Trophoblast cell (in vitro differentiated cells and primary cell): ENCODE results near the gene C3.

Source experiments
- DNase-seq, 2 donors: peaks; one replicate each; pipeline ENCODE4 v3.0.0-alpha.2; 2016
- H2AFZ ChIP-seq: 2 replicates; pipeline ENCODE4 v1.6.1; 2013; ENCODE audit warnings: low read length, moderate library complexity, mild to moderate bottlenecking; ENCODE audit not compliant: insufficient read depth, poor library complexity
- H2AK5ac ChIP-seq: 2 replicates; pipeline ENCODE4 v1.6.1; 2013; ENCODE audit warnings: mild to moderate bottlenecking, low read length
- H2BK120ac ChIP-seq: 2 replicates; pipeline ENCODE4 v1.6.1; 2013; ENCODE audit warnings: low read length, mild to moderate bottlenecking, moderate library complexity; ENCODE audit not compliant: insufficient read depth, poor library complexity
- H2BK12ac ChIP-seq: 2 replicates; pipeline ENCODE4 v1.6.1; 2013; ENCODE audit warnings: mild to moderate bottlenecking, low read length, moderate library complexity
- H2BK5ac ChIP-seq: 2 replicates; pipeline ENCODE4 v1.6.1; 2013; ENCODE audit warnings: low read length, low read depth, moderate library complexity, mild to moderate bottlenecking; ENCODE audit not compliant: poor library complexity
- H3K14ac ChIP-seq: 2 replicates; pipeline ENCODE4 v1.6.1; 2013; ENCODE audit warnings: mild to moderate bottlenecking, low read length
- H3K18ac ChIP-seq: 2 replicates; pipeline ENCODE4 v1.6.1; 2013; ENCODE audit warnings: mild to moderate bottlenecking, low read length
- H3K23ac ChIP-seq: 2 replicates; pipeline ENCODE4 v1.6.1; 2013; ENCODE audit warnings: low read length
- H3K27ac ChIP-seq: 2 replicates; pipeline ENCODE4 v1.5.1; 2013; ENCODE audit warnings: low read depth, mild to moderate bottlenecking, inconsistent platforms, low read length, moderate library complexity
- H3K27me3 ChIP-seq: 2 replicates; pipeline ENCODE4 v1.6.1; 2013; ENCODE audit warnings: inconsistent platforms, mild to moderate bottlenecking, low read length, moderate library complexity; ENCODE audit not compliant: insufficient read depth
- H3K36me3 ChIP-seq, 2 experiments: 1 replicate in 1 of 2; 2 replicates in 1 of 2; pipeline ENCODE4 v1.6.1; 2013; ENCODE audit warnings: low read length in 2 of 2, mild to moderate bottlenecking in 2 of 2, moderate library complexity in 1 of 2; ENCODE audit not compliant: insufficient read depth in 2 of 2, control insufficient read depth in 1 of 2
- H3K4ac ChIP-seq: 2 replicates; pipeline ENCODE4 v1.6.1; 2013; ENCODE audit warnings: low read depth, mild to moderate bottlenecking, low read length, moderate library complexity
- H3K4me1 ChIP-seq, 2 experiments: 1 replicate in 1 of 2; 2 replicates in 1 of 2; pipeline ENCODE4 v1.6.1; 2013; ENCODE audit warnings: low read length in 2 of 2, mild to moderate bottlenecking in 2 of 2, moderate library complexity in 1 of 2; ENCODE audit not compliant: insufficient read depth in 2 of 2, control insufficient read depth in 1 of 2
- H3K4me2 ChIP-seq: 2 replicates; pipeline ENCODE4 v1.6.1; 2013; ENCODE audit warnings: inconsistent platforms, mild to moderate bottlenecking, low read length, moderate library complexity
- H3K4me3 ChIP-seq: 2 replicates; pipeline ENCODE4 v1.5.1; 2013; ENCODE audit warnings: mild to moderate bottlenecking, low read depth, low read length, inconsistent platforms
- H3K79me1 ChIP-seq: one replicate; pipeline ENCODE4 v1.6.1; 2013; ENCODE audit warnings: low read length
- H3K79me2 ChIP-seq: 2 replicates; pipeline ENCODE4 v1.6.1; 2013; ENCODE audit warnings: low read length, mild to moderate bottlenecking; ENCODE audit not compliant: control insufficient read depth, insufficient read depth, poor library complexity
- H3K9ac ChIP-seq: 2 replicates; pipeline ENCODE4 v1.6.1; 2013; ENCODE audit warnings: mild to moderate bottlenecking, low read length
- H3K9me3 ChIP-seq: 2 replicates; pipeline ENCODE4 v1.6.1; 2013; ENCODE audit warnings: low read depth, mild to moderate bottlenecking, control low read depth, inconsistent platforms, low read length; ENCODE audit not compliant: insufficient read depth
- H4K12ac ChIP-seq: 2 replicates; pipeline ENCODE4 v1.6.1; 2013; ENCODE audit warnings: low read depth, mild to moderate bottlenecking, low read length, moderate library complexity
- H4K8ac ChIP-seq: 2 replicates; pipeline ENCODE4 v1.6.1; 2013; ENCODE audit warnings: low read depth, mild to moderate bottlenecking, low read length, moderate library complexity
- H4K91ac ChIP-seq: one replicate; pipeline ENCODE4 v1.6.1; 2013; ENCODE audit warnings: low read depth, mild to moderate bottlenecking, low read length, moderate library complexity
- WGBS: extraction: QIAGEN DNeasy Blood & Tissue Kit; methylation state at CpG from one replicate; pipeline ENCODE4 v1.1.7; 2013; ENCODE audit warnings: missing lambda C conversion rate; ENCODE audit not compliant: insufficient read length, insufficient coverage; ENCODE audit errors: extremely low coverage; 5-methylcytosine and 5-hydroxymethylcytosine counted together

Gene C3

DNA sequence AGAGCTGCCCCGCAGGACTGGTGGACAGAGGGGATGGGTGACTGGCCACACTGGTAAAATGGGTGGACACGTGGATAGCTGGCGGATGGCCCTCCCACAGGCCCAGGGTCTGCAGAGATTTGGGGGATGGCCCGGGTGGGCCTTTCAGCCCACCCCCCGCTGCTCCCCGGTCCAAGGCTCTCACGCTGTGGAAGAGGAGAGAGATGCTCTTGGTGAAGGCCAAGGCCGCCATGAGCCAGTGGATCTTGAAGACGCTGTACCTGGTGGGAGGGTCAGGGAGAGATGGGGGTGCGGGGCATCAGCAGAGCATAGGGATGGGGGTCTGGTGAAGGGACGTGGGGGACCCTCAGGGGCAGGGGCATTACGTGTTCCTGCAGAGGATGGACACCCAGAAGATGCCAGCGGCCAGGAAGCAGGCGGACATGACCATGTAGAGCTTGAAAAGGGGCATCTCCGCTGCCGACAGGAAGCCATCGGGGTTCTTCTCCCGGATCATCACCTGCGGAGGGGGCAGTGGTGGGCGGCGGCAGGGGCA is 12.4 kb upstream of the C3 start:
- no peak overlapping the region for H2BK12ac ChIP-seq
- H3K4me3 ChIP-seq: peak overlapping the region; percentile 43
- H3K14ac ChIP-seq: no peak overlapping the region
- peaks cover 3% of the 10 kb centered on the region for H3K9me3 ChIP-seq
- H2AK5ac ChIP-seq: no peak overlapping the region
- H4K91ac ChIP-seq: no peak overlapping the region
- no peak overlapping the region for H3K23ac ChIP-seq
- H4K8ac ChIP-seq: no peak overlapping the region
- H3K27me3 ChIP-seq: no peaks in the 10 kb centered on the region
- WGBS: no CpG with 5 or more reads among the region's 21 CpGs
- DNase-seq: no peak
- H2AFZ ChIP-seq: no peak overlapping the region
- H2BK120ac ChIP-seq: no peak overlapping the region
- H3K18ac ChIP-seq: no peak overlapping the region
- H3K79me1 ChIP-seq: peaks cover 7% of the 10 kb centered on the region
- H3K4me2 ChIP-seq: no peak overlapping the region
- peaks cover 2% of the 10 kb centered on the region for H3K79me2 ChIP-seq
- peaks cover 24 to 31% of the 10 kb centered on the region in 2 experiments for H3K36me3 ChIP-seq
- no peak overlapping the region for H3K4ac ChIP-seq
- H3K9ac ChIP-seq: no peak overlapping the region
- H3K27ac ChIP-seq: no peak overlapping the region
- H2BK5ac ChIP-seq: no peak overlapping the region
- peaks cover 8 to 11% of the 10 kb centered on the region in 2 experiments for H3K4me1 ChIP-seq
- H4K12ac ChIP-seq: no peak overlapping the region

DNA sequence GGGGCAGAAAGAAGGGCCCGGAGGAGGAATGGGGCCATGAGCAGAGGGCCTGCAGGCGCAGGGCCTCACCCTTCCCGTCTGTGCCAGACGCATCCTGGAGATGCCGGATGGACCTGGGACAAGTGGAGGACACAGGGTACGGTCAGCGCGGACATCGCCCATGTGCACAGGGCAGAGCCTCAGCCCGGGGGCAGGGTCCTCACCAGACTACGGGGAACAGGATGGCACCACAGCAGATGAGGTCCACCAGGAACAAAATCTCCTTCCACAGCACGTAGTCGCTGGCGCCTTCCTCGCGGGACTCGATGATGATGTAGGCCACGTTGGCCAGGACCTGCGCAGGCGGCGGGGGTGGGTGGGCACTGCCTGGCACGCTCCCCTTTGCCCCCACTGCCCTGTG is 11.4 kb upstream of the C3 start:
- Histone ChIP-seq H3K4me3 (no peak overlapping the region), H3K18ac (no peak overlapping the region), H3K4me2 (no peak overlapping the region), H3K23ac (no peak overlapping the region), H2BK120ac (no peak overlapping the region), H2BK5ac (no peak overlapping the region), H2AFZ (no peak overlapping the region), H3K79me2 (no peaks in the 10 kb centered on the region), H3K4ac (no peak overlapping the region), H3K14ac (no peak overlapping the region), H3K4me1 (peaks cover 8 to 11% of the 10 kb centered on the region in 2 experiments), H3K9ac (no peak overlapping the region), H3K36me3 (peaks cover 24 to 31% of the 10 kb centered on the region in 2 experiments), H4K12ac (no peak overlapping the region), H2AK5ac (no peak overlapping the region), H3K27me3 (no peaks in the 10 kb centered on the region), H3K79me1 (peaks cover 2% of the 10 kb centered on the region), H2BK12ac (no peak overlapping the region), H4K8ac (no peak overlapping the region), H4K91ac (no peak overlapping the region), H3K27ac (no peak overlapping the region), H3K9me3 (peaks cover 3% of the 10 kb centered on the region)
- no peak for DNase-seq
- WGBS: no CpG with 5 or more reads among the region's 22 CpGs

DNA sequence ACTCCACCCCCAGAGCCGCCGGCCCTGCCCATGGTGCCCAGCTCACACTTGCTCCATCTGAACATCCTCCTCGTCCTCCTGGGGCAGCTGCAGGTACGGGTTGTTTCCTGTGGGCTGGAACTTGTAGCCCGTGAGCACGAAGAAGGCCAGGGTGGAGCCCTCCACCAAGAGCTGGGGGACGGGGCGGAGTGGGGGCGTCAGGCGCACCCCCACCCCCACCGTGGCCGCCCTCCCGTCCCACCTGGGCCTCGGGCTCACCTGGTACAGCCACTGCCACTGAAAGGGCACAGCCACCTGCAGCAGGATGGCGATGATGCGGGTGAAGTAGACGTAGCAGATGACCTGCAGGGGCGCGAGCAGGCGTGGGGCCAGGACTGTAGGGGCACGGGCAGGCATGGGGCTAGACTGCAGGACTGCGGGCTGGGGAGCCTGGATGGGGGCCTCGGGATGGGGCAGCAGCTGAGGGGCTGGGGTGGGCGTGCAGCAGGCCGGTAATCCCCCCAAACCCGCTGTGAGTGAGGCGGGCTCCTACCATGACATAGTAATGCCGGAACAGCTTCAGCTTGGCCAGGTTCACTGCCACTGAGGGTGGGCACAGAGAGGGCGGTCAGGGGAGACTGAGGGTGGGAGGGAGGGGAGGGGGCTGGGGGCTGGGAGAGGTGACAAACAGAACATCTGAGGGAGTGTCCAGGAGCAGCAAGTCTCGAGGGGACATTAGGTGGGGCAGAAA is 10.7 kb upstream of the C3 start:
- Histone ChIP-seq H3K79me2 (no peaks in the 10 kb centered on the region), H3K79me1 (no peaks in the 10 kb centered on the region), H4K12ac (no peak overlapping the region), H3K14ac (no peak overlapping the region), H3K4me1 (peaks cover 8% of the 10 kb centered on the region in 2 experiments), H2AK5ac (no peak overlapping the region), H3K4ac (no peak overlapping the region), H2BK5ac (no peak overlapping the region), H4K8ac (no peak overlapping the region), H2BK12ac (no peak overlapping the region), H3K4me3 (no peak overlapping the region), H4K91ac (no peak overlapping the region), H3K18ac (no peak overlapping the region), H3K9me3 (peaks cover 3% of the 10 kb centered on the region), H3K9ac (no peak overlapping the region), H3K36me3 (peaks cover 24 to 31% of the 10 kb centered on the region in 2 experiments), H3K23ac (no peak overlapping the region), H3K27ac (no peak overlapping the region), H2BK120ac (no peak overlapping the region), H2AFZ (no peak overlapping the region), H3K4me2 (no peak overlapping the region), H3K27me3 (no peaks in the 10 kb centered on the region)
- WGBS: no CpG with 5 or more reads among the region's 30 CpGs
- DNase-seq: no peak

DNA sequence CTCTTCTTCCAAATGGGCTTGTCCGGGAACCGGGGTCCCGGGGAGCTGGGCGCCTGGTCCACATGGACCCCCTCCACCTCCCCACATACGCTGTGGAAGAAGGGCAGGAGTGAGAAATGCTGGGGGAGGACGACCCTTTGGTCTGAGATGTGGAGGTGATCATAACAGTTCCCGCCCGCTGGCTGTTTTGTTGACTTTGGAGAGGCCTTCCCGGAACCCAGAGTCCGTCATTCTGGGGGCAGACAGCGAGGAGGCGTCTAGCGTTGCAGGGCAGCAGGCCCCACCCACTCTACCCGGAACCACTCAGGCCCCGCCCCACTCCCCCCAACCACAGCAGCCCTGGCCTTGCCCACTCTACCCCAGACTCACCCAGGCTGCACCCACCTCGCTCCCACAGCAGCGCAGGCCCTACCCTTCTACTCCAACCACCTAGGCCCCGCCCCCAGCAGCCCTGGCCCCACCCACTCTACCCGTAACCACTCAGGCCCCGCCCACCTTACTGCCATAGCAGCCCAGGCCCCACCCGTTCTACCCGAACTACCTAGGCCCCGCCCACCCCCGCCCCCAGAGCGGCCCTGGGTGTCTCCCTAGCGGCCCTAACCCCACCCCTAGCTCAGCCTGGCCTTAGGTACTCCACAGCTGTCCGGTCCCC is 9.8 kb upstream of the C3 start:
- Histone ChIP-seq H3K4me3 (no peak overlapping the region), H4K12ac (no peak overlapping the region), H3K9me3 (peaks cover 3% of the 10 kb centered on the region), H4K8ac (no peak overlapping the region), H2BK12ac (no peak overlapping the region), H2AK5ac (no peak overlapping the region), H2BK5ac (no peak overlapping the region), H3K27me3 (no peaks in the 10 kb centered on the region), H2AFZ (no peak overlapping the region), H3K36me3 (peaks cover 24 to 31% of the 10 kb centered on the region in 2 experiments), H2BK120ac (no peak overlapping the region), H3K14ac (no peak overlapping the region), H3K4me1 (peaks cover under 1% of the 10 kb centered on the region in 2 experiments), H3K18ac (no peak overlapping the region), H3K4ac (no peak overlapping the region), H3K27ac (no peak overlapping the region), H3K79me1 (no peaks in the 10 kb centered on the region), H3K9ac (no peak overlapping the region), H3K79me2 (no peaks in the 10 kb centered on the region), H3K23ac (no peak overlapping the region), H3K4me2 (no peak overlapping the region), H4K91ac (no peak overlapping the region)
- no peak for DNase-seq
- WGBS: no CpG with 5 or more reads among the region's 27 CpGs
